GM21576 (cell line): Measurements from ENCODE around the gene USP17L18.
"Not testable (repeated sequence)": the region's sequence is repeated elsewhere in the genome, so short reads cannot be mapped to it uniquely, and the experiment has no call there.

Experiments used
- ATAC-seq: cut with Tn5 transposase; IDR thresholded peaks from one replicate; pipeline ENCODE4 v1.9.1; 2021; ENCODE audit warnings: mild to moderate bottlenecking, moderate library complexity; ENCODE audit not compliant: unreplicated experiment

USP17L18 gene

GRCh38 chr4:9247953-9248680 lies at the start of gene USP17L18:
Gene USP17L18 (plus strand): TSS chr4:9248630. CDS start chr4:9248630, 0 bp downstream.
- ATAC-seq = not testable (repeated sequence)

GRCh38 chr4:9210357-9210756 lies 38.1 kb upstream of the USP17L18 start, which contains the start of gene USP17L10:
Gene USP17L10 (plus strand): TSS chr4:9210657. CDS start chr4:9210657, 0 bp downstream.
- not testable (repeated sequence) for ATAC-seq

- not testable (repeated sequence) for ATAC-seq
Observed at GRCh38 chr4:9214701-9215100, 33.7 kb upstream of the USP17L18 start.

- not testable (repeated sequence) for ATAC-seq
Observed at GRCh38 chr4:9215105-9215504, 33.3 kb upstream of the USP17L18 start, which contains the start of gene USP17L11. Gene USP17L11 (plus strand): TSS chr4:9215405. CDS start chr4:9215405, 0 bp downstream.

- not testable (repeated sequence) for ATAC-seq
Observed at GRCh38 chr4:9219852-9220251, 28.6 kb upstream of the USP17L18 start, which contains the start of gene USP17L12. Gene USP17L12 (plus strand): TSS chr4:9220152. CDS start chr4:9220152, 0 bp downstream.

GRCh38 chr4:9224596-9224995 lies 23.8 kb upstream of the USP17L18 start, which contains the start of gene USP17L13:
Gene USP17L13 (plus strand): TSS chr4:9224896. CDS start chr4:9224896, 0 bp downstream.
- ATAC-seq = not testable (repeated sequence)

GRCh38 chr4:9230249-9230648 lies 18.2 kb upstream of the USP17L18 start:
- ATAC-seq = not testable (repeated sequence)

GRCh38 chr4:9234085-9234484 lies 14.3 kb upstream of the USP17L18 start, which contains the start of gene USP17L15:
Gene USP17L15 (plus strand): TSS chr4:9234385. CDS start chr4:9234385, 0 bp downstream.
- ATAC-seq = not testable (repeated sequence)

GRCh38 chr4:9238461-9238860 lies 10.0 kb upstream of the USP17L18 start:
- ATAC-seq = not testable (repeated sequence)

- not testable (repeated sequence) for ATAC-seq
Observed at GRCh38 chr4:9243579-9243978, 4.9 kb upstream of the USP17L18 start, which contains the start of gene USP17L17. Gene USP17L17 (plus strand): TSS chr4:9243879. CDS start chr4:9243879, 0 bp downstream.

- ATAC-seq = not testable (repeated sequence)
Observed at GRCh38 chr4:9253078-9253477, 4.6 kb downstream of the USP17L18 start, which contains the start of gene USP17L19. Gene USP17L19 (plus strand): TSS chr4:9253378. CDS start chr4:9253378, 0 bp downstream.

- not testable (repeated sequence) for ATAC-seq
Observed at GRCh38 chr4:9257824-9258223, 9.4 kb downstream of the USP17L18 start, which contains the start of gene USP17L20. Gene USP17L20 (plus strand): TSS chr4:9258124. CDS start chr4:9258124, 0 bp downstream.

GRCh38 chr4:9262572-9262971 lies 14.1 kb downstream of the USP17L18 start, which contains the start of gene USP17L21:
Gene USP17L21 (plus strand): TSS chr4:9262872. CDS start chr4:9262872, 0 bp downstream.
- not testable (repeated sequence) for ATAC-seq

- ATAC-seq = not testable (repeated sequence)
Observed at GRCh38 chr4:9267319-9267718, 18.9 kb downstream of the USP17L18 start, which contains the start of gene USP17L22. Gene USP17L22 (plus strand): TSS chr4:9267619. CDS start chr4:9267619, 0 bp downstream.

GRCh38 chr4:9271719-9272118 lies 23.3 kb downstream of the USP17L18 start:
- ATAC-seq = not testable (repeated sequence)
